GM21576 (cell line): ENCODE results near the gene PEF1.
A peak's percentile ranks its signal among the peaks of the same experiment; 100 is the strongest.

Source experiments
- ATAC-seq: cut with Tn5 transposase; IDR thresholded peaks from one replicate; pipeline ENCODE4 v1.9.1; 2021; ENCODE audit warnings: mild to moderate bottlenecking, moderate library complexity; ENCODE audit not compliant: unreplicated experiment

Gene PEF1

GRCh38 chr1:31644560-31645273 is at the start of gene PEF1:
Gene PEF1 (minus strand): TSS chr1:31644876. CDS start chr1:31644864, 12 bp downstream.
- peak; percentile 84 for ATAC-seq

- no peak for ATAC-seq
Observed at GRCh38 chr1:31693231-31693630, 48.6 kb upstream of the PEF1 start.

- ATAC-seq, result no peak
Observed at GRCh38 chr1:31691951-31692350, 47.3 kb upstream of the PEF1 start.

- no peak for ATAC-seq
Observed at GRCh38 chr1:31691446-31691845, 46.8 kb upstream of the PEF1 start.

- ATAC-seq, result no peak
Observed at GRCh38 chr1:31690921-31691320, 46.2 kb upstream of the PEF1 start.

- ATAC-seq, result no peak
Observed at GRCh38 chr1:31689854-31690253, 45.2 kb upstream of the PEF1 start.

- no peak for ATAC-seq
Observed at GRCh38 chr1:31689379-31689778, 44.7 kb upstream of the PEF1 start.

GRCh38 chr1:31688233-31688918 is 43.7 kb upstream of the PEF1 start:
- ATAC-seq, result no peak

GRCh38 chr1:31687601-31688000 is 42.9 kb upstream of the PEF1 start:
- no peak for ATAC-seq

GRCh38 chr1:31685795-31686194 is 41.1 kb upstream of the PEF1 start:
- ATAC-seq, result no peak

GRCh38 chr1:31683997-31684396 is 39.3 kb upstream of the PEF1 start:
- no peak for ATAC-seq

GRCh38 chr1:31681415-31681814 is 36.7 kb upstream of the PEF1 start:
- no peak for ATAC-seq

- no peak for ATAC-seq
Observed at GRCh38 chr1:31679676-31680230, 35.1 kb upstream of the PEF1 start.

- no peak for ATAC-seq
Observed at GRCh38 chr1:31679091-31679490, 34.4 kb upstream of the PEF1 start.

- no peak for ATAC-seq
Observed at GRCh38 chr1:31678681-31679080, 34.0 kb upstream of the PEF1 start.

- no peak for ATAC-seq
Observed at GRCh38 chr1:31677949-31678348, 33.3 kb upstream of the PEF1 start.

- ATAC-seq, result no peak
Observed at GRCh38 chr1:31677401-31677800, 32.7 kb upstream of the PEF1 start.

GRCh38 chr1:31675756-31676155 is 31.1 kb upstream of the PEF1 start:
- ATAC-seq, result no peak

- ATAC-seq, result no peak
Observed at GRCh38 chr1:31675161-31675560, 30.5 kb upstream of the PEF1 start.

GRCh38 chr1:31674626-31675025 is 29.9 kb upstream of the PEF1 start:
- ATAC-seq, result no peak

- ATAC-seq, result no peak
Observed at GRCh38 chr1:31673433-31673832, 28.8 kb upstream of the PEF1 start.

GRCh38 chr1:31672986-31673385 is 28.3 kb upstream of the PEF1 start:
- ATAC-seq, result no peak
